Measurements from ENCODE around the gene LRRC36.

- TF ChIP-seq CTCF (IDR thresholded peaks at IDR 0.05; ENCODE audit: low read depth, low read length, poor library complexity, severe bottlenecking), result no peak
- no peak for TF ChIP-seq EZH2phosphoT487 (IDR thresholded peaks at IDR 0.05; ENCODE audit: borderline replicate concordance, low read length)
Measured at GRCh38 chr16:67291461-67291860, 35.2 kb upstream of the LRRC36 start.
